T-helper 2 cell treated with Interferon-gamma antibody and Interleukin-4, amounts not matched to agents 100 ng/mL and 5 ng/mL, for 36 hours (primary cell): ENCODE data around the gene MAP6. TPM values are rescaled to one million over a fixed set of nuclear protein-coding genes. Genes with fewer than 3 reads are reported as not detected.

Experiments
- intact Hi-C: fragments of 100-400 bp; cut with micrococcal nuclease; formaldehyde crosslinking; loops from one replicate; pipeline ENCODE4 v1.15.1; 2023
- total RNA-seq: library from RNA; stranded (reverse); gene quantifications from 2 replicates; pipeline ENCODE4 v1.2.3, GENCODE V29; 2022

The MAP6 gene
- total RNA-seq, 1 donor from 2014 or later = 0.14 TPM

DNA sequence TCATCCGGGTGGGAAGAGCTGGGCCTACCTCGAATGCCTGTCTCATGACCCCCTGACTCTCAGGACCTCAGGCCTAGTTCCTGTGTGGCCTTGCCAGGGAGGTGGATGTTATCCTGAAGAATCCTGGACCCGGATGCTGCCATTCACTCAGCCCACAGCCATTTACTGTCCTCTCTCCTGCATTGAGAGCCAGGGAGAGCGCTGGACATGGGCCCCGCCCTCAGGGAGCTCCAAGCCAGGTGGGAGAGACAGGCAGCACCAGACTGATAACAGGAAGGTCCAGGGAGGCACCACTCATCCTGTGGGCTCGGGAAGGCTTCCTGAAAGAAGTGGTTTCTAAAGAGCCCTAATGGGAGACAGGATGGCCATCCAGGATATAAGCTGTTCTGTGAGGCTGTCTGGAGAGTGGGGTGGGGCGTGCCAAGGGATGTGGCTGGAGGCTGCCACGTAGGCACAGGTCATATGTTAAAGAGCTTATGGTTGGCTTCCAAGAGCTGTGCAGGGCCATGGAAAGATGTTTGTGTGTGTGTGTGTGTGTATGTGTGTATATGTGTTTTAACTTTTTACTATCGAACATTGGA lies 98.2 kb downstream of the MAP6 start:
- intact Hi-C loops = no loop called here

DNA sequence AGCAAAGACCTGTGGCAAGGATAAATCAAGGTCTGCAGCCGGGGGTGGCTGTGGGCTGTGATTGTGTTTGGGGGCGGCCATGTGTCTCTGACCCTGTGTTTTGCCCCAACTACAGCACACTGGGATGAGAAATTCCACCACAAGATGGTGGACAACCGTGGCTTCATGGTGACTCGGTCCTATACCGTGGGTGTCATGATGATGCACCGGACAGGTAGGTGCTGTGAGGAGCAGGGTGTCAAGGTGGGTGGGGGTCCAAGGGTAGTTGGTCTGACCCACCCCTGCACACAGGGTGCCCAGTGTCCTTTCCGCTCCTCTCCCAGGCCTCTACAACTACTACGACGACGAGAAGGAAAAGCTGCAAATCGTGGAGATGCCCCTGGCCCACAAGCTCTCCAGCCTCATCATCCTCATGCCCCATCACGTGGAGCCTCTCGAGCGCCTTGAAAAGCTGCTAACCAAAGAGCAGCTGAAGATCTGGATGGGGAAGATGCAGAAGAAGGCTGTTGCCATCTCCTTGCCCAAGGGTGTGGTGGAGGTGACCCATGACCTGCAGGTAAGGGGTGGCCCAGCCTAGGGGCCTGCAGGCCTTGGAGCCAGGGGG lies 100.1 kb downstream of the MAP6 start:
- intact Hi-C loops = loop anchor here (10.0 kb wide), 1 partner anchor 666 kb away; no protein-coding TSS in a partner anchor

DNA sequence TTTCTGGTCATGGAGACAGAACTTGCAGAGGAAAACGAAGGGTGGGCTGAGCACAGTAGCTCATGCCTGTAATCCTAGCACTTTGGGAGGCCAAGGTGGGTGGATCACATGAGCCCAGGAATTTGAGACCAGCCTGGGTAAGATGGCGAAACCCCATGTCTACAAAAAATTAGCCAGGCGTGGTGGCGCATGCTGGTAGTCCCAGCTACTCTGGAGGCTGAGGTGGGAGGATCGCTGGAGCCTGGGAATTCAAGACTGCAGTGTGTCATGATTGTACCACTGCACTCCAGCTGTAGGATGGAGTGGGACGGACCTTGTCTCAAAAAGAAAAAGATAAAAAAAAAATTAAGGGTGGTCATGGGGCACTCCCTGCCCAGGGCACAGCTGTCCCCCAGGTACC lies 100.9 kb downstream of the MAP6 start:
- intact Hi-C loops = loop anchor here (10.0 kb wide), 1 partner anchor 667 kb away; no protein-coding TSS in a partner anchor

DNA sequence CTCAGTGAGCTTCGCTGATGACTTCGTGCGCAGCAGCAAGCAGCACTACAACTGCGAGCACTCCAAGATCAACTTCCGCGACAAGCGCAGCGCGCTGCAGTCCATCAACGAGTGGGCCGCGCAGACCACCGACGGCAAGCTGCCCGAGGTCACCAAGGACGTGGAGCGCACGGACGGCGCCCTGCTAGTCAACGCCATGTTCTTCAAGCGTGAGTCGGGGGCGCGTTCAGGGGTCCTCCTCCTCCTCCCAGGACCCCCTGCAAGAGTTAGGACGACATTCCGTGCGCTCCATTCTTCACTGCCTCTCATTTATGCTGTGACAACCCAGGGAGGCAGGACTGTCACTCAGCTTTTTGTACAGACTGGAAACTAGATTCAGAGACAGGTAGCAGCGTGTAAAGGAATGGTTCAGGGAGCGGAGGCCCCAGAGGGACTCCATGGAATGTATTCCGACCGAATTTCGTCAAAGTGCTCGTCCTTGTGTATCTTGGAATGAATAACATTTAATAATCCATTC lies 102.0 kb downstream of the MAP6 start:
- intact Hi-C loops = loop anchor here (10.0 kb wide), 1 partner anchor 668 kb away; no protein-coding TSS in a partner anchor

DNA sequence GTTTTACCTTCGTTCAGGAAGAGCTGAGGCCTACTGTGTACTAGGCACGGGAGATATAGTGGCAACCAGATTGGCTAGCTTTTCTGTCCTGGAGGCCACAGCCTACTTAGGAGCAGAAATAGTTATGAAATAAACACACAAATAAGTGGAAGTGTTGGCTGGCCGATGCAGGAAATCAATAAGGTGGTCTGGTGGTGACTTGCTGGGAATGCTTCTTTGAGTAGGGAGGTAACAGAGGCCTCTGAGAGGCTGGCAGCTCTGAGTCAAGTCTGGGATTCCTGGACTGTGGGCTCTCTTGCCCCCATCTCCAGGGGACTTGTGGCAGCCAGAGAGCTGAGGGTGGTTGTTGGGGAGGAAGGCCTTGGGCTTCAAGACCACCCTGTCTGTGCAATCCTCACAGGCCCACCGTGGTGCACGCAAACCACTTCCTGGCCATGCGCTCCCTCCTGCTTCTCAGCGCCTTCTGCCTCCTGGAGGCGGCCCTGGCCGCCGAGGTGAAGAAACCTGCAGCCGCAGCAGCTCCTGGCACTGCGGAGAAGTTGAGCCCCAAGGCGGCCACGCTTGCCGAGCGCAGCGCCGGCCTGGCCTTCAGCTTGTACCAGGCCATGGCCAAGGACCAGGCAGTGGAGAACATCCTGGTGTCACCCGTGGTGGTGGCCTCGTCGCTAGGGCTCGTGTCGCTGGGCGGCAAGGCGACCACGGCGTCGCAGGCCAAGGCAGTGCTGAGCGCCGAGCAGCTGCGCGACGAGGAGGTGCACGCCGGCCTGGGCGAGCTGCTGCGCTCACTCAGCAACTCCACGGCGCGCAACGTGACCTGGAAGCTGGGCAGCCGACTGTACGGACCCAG lies 102.7 kb downstream of the MAP6 start:
- intact Hi-C loops = loop anchor here (10.0 kb wide), 1 partner anchor 669 kb away; no protein-coding TSS in a partner anchor

DNA sequence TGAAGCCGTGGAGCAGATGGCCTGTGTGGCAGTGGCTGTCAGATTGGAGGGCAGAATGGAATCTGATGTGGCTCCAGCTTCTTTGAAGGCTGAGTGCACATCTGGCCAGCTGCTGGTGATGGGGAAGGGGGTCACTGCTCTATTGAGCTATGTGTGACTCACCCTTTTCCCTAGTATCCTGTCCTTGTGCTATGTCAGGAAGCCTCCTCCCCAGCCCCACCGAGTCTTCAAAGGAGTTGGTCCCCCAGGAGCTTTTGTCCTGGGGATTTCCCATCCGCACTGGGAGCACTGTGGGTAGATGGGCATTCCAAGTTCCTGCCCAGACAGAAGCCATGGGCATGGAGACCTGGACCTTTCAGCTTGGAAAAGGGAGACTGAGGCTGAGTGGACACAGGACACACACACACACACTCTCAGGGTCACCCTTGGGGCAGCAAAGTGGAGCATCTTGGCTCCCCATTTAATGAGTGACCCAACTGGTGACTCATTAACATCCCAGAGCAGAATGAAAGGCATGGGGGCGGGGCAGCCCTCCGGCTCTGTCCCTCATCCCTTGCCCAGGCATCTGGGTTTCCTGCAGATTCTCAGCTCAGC lies 103.5 kb downstream of the MAP6 start:
- intact Hi-C loops = loop anchor here (10.0 kb wide), 1 partner anchor 669 kb away; no protein-coding TSS in a partner anchor

DNA sequence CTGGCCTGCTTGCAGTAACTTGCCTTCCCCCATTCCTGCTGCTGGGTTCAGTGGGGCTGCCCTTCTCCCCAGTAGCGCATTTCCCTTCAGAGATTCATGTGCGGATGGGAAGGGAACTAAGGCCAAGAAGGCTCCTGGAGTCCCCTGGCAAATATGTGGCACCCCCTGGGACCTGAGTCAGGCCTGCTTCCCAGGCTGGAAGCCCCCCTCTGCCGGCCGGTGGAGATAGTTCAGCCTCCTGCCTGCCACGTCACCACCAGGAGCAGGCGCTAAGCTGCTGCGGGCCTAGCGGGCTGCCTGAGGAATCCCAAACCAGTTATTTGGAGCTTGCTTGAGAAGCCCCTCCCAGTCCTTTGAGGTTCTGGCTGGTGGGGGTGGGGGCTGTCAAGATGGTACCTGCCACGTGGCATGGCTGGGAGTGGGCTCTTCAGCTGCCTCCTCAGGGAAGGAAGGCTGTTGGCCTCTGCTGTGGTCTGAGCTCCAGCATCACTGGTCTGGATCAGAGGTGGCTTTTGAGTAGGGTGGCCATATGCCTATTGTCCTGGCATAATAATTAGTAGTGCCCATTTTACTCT lies 104.8 kb downstream of the MAP6 start:
- intact Hi-C loops = loop anchor here (2.0 to 10.0 kb wide), 2 partner anchors 103 to 671 kb away; no protein-coding TSS in a partner anchor

DNA sequence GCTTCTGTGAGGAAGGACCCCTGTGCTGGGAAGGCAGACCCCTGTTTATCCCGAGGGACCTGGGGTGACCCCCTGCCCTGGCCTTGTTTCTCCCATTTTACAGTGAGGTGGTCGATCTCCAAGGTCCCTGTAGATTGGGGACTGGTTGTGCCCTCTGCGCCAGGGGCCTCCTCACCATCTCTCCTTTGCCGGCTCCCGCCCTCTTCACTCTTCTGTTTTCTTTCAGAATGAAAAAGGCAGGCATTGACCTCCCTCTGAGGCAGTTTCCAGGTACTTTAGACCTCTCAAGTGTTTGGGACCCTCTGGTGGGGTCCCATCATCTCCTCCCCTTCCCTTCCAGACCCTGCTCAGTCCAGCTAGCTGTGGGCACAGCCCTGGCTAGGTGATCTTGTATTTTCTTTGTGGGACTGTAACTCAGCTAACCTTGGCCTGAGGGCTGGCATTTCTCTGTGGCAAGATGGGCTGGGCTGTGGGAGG lies 105.3 kb downstream of the MAP6 start:
- intact Hi-C loops = loop anchor here (2.0 to 10.0 kb wide), 2 partner anchors 103 to 671 kb away; no protein-coding TSS in a partner anchor

DNA sequence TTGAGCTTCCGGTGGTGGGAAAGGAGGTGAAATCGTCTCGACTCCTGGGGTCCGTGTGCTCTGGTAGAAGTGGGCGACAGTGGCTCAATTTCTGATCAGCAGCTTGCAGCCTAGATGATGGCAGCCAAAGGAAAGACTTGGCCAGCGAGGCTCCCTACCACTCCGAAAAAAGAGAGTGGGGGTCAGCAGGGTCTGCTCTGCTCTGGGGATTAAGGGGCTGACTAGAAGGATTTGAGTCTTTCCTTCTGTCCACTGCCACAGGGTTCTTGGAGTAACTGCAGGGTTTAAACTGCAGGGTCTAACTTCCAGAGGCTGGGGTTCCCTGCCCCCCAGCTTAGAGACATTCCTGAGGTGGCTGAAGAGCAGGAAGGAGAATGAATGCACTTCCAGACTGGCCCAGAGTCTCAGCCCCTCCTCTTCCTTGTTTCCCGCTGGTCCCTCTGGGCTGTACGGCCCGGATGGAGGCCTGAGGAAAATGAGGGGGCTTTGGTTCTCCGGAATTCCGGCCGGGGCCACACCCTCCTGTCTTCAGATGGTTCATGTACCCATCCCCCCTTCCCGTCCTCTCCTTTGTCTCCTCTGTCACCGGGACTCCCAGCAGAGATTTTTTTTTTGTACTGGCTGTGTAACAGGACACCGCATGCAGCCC lies 105.9 kb downstream of the MAP6 start:
- intact Hi-C loops = loop anchor here (1.0 to 10.0 kb wide), 3 partner anchors 104 to 672 kb away; no protein-coding TSS in a partner anchor

DNA sequence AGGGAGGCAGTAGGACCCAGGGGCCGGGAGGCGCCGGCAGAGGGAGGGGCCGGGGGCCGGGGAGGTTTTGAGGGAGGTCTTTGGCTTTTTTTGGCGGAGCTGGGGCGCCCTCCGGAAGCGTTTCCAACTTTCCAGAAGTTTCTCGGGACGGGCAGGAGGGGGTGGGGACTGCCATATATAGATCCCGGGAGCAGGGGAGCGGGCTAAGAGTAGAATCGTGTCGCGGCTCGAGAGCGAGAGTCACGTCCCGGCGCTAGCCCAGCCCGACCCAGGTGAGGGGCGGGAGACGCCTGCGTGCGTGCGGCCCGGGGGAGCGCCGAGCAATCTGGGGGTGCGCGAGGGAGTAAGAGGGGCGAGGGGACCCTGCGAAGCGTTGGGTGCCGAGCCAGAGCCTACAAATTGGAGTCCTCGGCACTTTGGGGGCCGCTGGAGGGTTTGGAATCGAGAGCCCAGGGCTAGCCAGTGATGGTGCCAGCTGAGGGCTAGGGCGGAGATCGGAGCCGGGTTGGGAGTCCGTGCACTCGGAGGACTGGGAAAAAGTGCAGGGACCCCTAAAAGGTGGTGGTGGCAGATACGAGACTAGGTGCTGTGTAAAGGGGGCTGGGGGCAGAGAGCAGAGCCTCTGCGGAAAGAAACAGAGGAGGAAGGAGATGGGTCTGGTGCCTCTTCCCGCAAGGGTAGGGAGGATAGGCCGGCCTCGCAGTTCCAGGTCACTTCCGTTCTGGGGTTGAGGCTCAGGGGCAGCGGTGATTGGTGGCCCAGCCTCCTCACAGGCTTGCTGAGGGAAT lies 106.6 kb downstream of the MAP6 start, which contains the start of gene SERPINH1:
TSS of gene SERPINH1 (plus strand) at position 206 of the 788 bp plus-strand sequence. CDS start 4,097 bp downstream, outside the sequence.
- intact Hi-C loops = loop anchor here (1.0 to 10.0 kb wide), 3 partner anchors 105 to 673 kb away; no protein-coding TSS in a partner anchor

DNA sequence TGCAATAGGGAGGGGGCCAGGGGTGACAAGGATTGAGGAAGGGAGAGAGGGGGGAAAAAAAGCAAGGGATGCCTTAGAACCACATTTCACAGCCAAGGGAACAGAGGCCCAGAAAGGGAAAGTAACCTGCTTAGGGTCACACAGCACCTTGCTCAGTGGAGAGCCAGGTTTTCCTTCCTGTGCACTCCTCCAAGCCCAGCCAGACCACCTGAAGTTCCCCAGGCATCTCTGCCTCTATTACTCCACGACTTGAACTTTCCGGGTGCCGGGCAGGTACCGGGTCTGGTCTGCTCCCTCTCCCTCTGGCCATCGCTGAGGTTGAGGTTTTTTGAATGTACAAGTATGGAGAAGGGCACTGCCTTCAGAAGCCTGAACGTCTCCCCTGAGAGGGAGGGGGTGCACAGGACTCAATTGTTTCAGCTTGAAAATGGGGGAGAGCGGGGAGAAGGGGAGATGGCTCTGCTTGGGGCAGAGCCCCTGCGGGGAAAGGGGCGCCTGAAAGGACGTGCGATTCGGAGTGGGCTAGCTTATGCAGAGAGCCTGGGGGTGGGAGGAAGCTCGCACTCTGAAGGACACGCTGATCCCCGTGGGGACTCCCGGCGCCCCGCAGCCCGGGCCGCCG lies 107.3 kb downstream of the MAP6 start:
- intact Hi-C loops = loop anchor here (1.0 to 10.0 kb wide), 3 partner anchors 105 to 673 kb away; no protein-coding TSS in a partner anchor

DNA sequence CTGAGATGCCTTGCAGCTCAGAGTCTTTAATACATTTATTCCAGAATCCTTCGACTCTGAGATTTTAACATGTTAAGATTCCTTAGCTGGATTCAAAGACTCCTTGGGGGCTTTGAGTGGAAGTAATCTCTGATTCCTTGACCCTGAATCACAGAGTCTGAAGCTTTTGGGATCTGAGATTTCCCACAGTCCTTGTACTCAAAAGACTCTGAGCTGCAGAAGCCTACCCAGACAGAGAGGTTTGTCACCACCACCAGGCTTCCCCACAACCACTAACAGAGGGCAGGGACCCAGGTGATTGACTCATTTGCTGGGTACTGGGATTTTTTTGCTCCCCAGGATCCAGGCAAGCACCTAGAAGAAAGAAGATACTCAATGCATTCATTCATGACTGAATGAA lies 108.2 kb downstream of the MAP6 start:
- intact Hi-C loops = loop anchor here (10.0 kb wide), 1 partner anchor 674 kb away; no protein-coding TSS in a partner anchor

DNA sequence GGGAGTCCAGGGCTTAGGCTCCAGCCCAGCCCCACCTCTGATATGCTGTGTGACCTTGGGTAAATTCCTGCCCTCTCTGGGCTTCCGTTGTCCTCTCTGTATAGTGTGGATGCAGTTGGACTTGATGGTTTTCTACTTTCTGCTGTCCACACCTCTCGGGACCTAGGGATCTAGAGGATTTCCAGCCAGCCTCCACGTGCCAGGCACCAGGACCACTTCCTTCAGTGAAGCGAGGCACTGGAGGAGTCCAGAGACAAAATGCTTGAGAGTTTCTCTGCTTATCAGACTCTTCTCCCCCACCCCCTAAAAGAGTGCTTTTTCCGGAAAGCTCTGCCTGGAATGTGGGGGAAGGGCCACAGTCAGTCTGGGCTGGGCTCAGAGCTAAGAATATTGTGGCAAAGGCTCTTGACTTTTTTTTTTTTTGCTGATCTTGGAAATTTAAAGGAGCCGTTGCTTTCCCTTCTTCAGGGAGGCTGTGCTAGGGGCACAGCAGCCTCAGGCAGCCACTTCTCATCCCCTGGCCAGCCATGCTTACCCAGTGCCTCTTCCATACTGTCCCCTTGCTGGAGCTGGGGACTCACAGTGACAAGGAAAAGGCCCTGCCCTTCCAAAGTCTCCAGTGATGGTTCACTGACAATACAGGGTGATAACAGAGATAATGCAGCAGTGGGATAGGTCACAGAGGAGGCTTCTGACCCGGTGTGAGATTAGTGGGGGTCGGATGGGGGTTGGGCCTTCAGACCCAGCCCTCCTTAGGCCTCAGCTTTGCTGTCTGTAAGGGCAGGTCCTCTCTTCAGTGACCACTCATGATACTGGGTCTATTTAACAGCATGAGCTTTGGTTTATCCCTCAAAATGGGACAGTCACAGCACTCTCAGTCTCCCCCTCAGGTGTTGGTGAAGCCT lies 109.6 kb downstream of the MAP6 start:
- intact Hi-C loops = no loop called here

DNA sequence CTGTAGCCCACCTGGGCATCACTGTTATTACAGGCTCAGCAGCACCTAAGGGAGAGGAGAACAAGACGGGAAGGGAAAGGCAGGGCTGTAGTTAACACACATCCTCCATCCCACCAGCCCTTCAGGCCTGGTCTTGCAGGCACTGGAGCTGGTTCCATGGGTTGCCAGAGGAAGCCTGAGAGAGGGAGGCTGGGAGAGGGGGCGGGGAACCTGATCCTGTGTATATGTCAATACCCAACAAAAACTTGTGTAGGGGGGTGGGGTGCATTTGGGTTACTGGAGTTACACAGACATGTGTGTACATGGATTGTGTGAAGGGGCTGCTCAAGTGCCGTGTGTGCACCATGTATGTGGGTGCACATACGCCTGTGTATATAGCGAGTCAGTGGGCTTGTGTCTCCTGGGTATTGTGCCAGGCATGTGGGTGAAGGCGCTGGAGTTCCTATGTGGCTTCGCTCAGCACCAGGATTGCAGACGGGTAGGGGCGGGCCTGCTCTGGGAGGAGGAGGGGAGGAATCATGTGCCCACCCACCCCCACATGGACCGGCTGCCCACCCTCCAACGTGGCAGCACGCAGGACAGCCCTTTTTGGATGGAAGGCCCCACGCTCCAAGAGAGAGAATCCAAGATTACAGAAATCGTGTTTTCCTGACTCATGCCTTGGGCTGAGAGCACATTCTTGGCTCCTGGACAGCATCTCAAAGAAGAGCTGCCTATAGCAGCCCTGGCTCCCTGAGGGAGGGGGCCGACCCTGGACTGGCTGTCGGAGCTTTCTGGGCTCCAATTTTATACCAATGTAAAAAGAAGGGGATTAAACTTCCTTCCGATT lies 111.0 kb downstream of the MAP6 start:
- intact Hi-C loops = no loop called here

DNA sequence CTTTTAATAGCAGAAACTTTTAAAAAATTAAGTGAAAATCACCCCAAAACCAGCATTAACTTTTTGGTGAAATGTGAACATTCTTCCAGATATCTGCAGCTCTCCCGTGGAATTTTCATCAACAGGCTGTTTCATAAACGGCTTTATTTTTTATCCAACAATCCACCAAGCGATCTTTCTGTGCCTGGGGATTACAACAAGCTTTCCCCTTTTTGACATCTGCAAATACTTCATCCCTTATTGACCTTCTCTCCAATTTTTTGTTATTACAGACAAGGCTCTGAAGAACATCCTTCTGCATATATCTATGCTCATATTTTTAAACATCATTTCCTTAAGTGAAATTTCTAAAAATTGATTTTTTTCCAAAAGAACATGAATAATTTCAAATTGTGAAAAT lies 112.6 kb downstream of the MAP6 start:
- intact Hi-C loops = no loop called here

DNA sequence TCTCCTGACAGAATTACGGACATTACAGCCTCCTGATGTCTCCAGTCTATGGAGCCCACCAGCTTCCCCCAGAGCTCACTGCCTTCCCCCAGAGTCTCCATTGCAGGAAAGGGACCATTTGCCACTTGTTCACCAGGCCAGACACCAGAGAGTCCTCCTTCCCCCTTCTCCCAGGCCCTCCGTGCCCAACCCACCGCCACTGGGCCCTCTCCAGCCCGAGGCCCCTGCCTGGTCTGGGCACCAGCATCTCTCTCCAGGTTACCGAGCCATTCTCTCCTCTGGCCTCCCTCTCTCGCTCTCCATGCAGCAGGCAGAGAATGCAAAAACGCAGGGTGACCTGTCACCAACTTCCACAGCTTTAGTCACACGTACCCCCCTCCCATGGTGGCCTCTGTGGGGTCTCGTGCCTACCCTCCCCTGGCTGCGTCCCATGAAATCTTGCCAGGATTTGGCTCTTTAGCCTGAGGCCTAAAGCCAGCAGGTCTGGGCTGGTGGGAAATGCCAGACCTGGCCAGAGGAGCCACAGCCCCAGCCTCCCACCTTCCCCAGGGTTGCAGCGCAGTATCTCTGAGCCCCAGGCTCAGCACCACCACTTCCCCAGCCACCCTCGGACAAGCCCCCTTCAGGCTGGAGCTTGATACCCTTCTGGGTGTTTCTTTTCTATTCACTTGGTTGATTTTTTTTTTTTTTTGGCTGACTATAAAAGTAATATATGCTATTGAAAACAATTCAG lies 113.6 kb downstream of the MAP6 start:
- intact Hi-C loops = no loop called here
